HCT116 (cell line): ENCODE data around the gene TMCC3. TPM values are rescaled to one million over a fixed set of nuclear protein-coding genes. Genes with fewer than 3 reads are reported as not detected.

Experiments used
- ATAC-seq: fragments of 200-7000 bp; cut with Tn5 transposase; 2 replicates; pipeline ENCODE4 v1.9.1; 2020; ENCODE audit warnings: mild to moderate bottlenecking, moderate library complexity
- BruUV-seq: library from RNA; stranded (reverse); fragments of 400-500 nt; replicated peaks from 2 replicates; lab custom pipeline; 2021; lab: Mats Ljungman, UMichigan
- CTCF ChIA-PET: fragments of 300-600 bp; sonication (Branson Sonifier 250); formaldehyde crosslinking; loops from one replicate; lab custom pipeline; 2021; ENCODE audit warnings: antibody characterized with exemption; lab: Charles Lee
- POLR2A ChIA-PET: fragments of 300-600, 350-600 bp; sonication (Branson Sonifier 250); formaldehyde crosslinking; loops from one replicate; lab custom pipeline; 2021; ENCODE audit warnings: antibody characterized with exemption; lab: Charles Lee
- RAD21 ChIA-PET, 2 experiments: fragments of 300-600 bp; sonication (Branson Sonifier 250); formaldehyde crosslinking; loops; one replicate each; lab custom pipeline; 2023; ENCODE audit warnings: low total read pairs in 2 of 2; ENCODE audit not compliant: uncharacterized antibody in 2 of 2, unreplicated experiment in 2 of 2, low non-redundant PET in 1 of 2; lab: Charles Lee
- DNase-seq: peaks from one replicate; pipeline ENCODE4 v3.0.0-alpha.2; 2010; ENCODE audit warnings: low read depth, low spot score
- H2AFZ ChIP-seq: fragments of 200-600 bp; shearing (Covaris generic), sonication (generic); 2 replicates; pipeline ENCODE4 v1.6.1; 2017; ENCODE audit warnings: low read depth, mixed run types, mixed read lengths, antibody characterized with exemption, low read length; ENCODE audit not compliant: poor library complexity, severe bottlenecking
- H3K27ac ChIP-seq: 2 replicates; pipeline ENCODE4 v1.5.1; 2012; ENCODE audit warnings: low read depth, low read length
- H3K27me3 ChIP-seq: fragments of 200-600 bp; sonication (generic); 2 replicates; pipeline ENCODE4 v1.6.1; 2016; ENCODE audit warnings: mixed run types, low read length, mixed read lengths; ENCODE audit not compliant: insufficient read depth
- H3K36me3 ChIP-seq, 2 experiments: fragments of 200-500 bp in 1 of 2; fragments of 200-600 bp in 1 of 2; sonication (Bioruptor generic) in 1 of 2; sonication (generic) in 1 of 2; 2 replicates each; pipeline versions ENCODE4 v1.5.1 to v1.6.1; 2014 to 2016; ENCODE audit warnings: low read length in 2 of 2, inconsistent platforms in 1 of 2, mixed read lengths in 1 of 2, mixed run types in 1 of 2; ENCODE audit not compliant: insufficient read depth in 2 of 2, control insufficient read depth in 1 of 2
- H3K4me1 ChIP-seq, 2 experiments: fragments of 200-600 bp in 1 of 2; sonication (generic) in 1 of 2; 2 replicates each; pipeline versions ENCODE4 v1.5.1 to v1.6.1; 2012 to 2017; ENCODE audit warnings: low read length in 2 of 2, inconsistent platforms in 1 of 2, mild to moderate bottlenecking in 1 of 2, mixed read lengths in 1 of 2, mixed run types in 1 of 2, moderate library complexity in 1 of 2; ENCODE audit not compliant: insufficient read depth in 2 of 2, control insufficient read depth in 1 of 2
- H3K4me2 ChIP-seq: fragments of 200-600 bp; sonication (generic); 2 replicates; pipeline ENCODE4 v1.6.1; 2017; ENCODE audit warnings: mixed run types, low read length, mixed read lengths
- H3K4me3 ChIP-seq, 2 experiments: fragments of 200-600 bp in 1 of 2; sonication (generic) in 1 of 2; replicated peaks in 1 of 2; 2 replicates each; pipeline ENCODE4 v1.5.1; 2011 to 2016; ENCODE audit warnings: low read length in 2 of 2, control low read depth in 1 of 2, low read depth in 1 of 2, mild to moderate bottlenecking in 1 of 2, mixed read lengths in 1 of 2, mixed run types in 1 of 2
- H3K79me2 ChIP-seq: fragments of 200-600 bp; sonication (generic); 2 replicates; pipeline ENCODE4 v1.6.1; 2017; ENCODE audit warnings: mild to moderate bottlenecking, mixed run types, low read length, moderate library complexity, mixed read lengths; ENCODE audit not compliant: insufficient read depth
- H3K9ac ChIP-seq: fragments of 200-600 bp; sonication (generic); 2 replicates; pipeline ENCODE4 v1.6.1; 2016; ENCODE audit warnings: low read length, mixed read lengths
- H3K9me2 ChIP-seq: fragments of 200-600 bp; sonication (generic), shearing (Covaris generic); 2 replicates; pipeline ENCODE4 v1.6.1; 2017; ENCODE audit warnings: mixed run types, mild to moderate bottlenecking, moderate library complexity; ENCODE audit not compliant: insufficient read depth
- H3K9me3 ChIP-seq, 2 experiments: fragments of 200-500 bp in 1 of 2; fragments of 200-600 bp in 1 of 2; sonication (Bioruptor generic) in 1 of 2; sonication (generic) in 1 of 2; 2 replicates each; pipeline ENCODE4 v1.6.1; 2014 to 2017; ENCODE audit warnings: low read length in 2 of 2, mixed read lengths in 2 of 2, inconsistent platforms in 1 of 2, low read depth in 1 of 2, mild to moderate bottlenecking in 1 of 2, mixed run types in 1 of 2, moderate library complexity in 1 of 2; ENCODE audit not compliant: control insufficient read depth in 1 of 2, insufficient read depth in 1 of 2
- H4K20me1 ChIP-seq: fragments of 200-600 bp; sonication (generic), shearing (Covaris generic); 2 replicates; pipeline ENCODE4 v1.6.1; 2017; ENCODE audit warnings: mixed run types, mild to moderate bottlenecking, moderate library complexity; ENCODE audit not compliant: insufficient read depth
- ATF3 ChIP-seq: IDR thresholded peaks from 2 replicates; pipeline ENCODE4 v1.6.1; 2012
- CBX3 ChIP-seq: IDR thresholded peaks from 2 replicates; pipeline ENCODE4 v1.6.1; 2012; ENCODE audit warnings: low read depth
- EGR1 ChIP-seq: IDR thresholded peaks from 2 replicates; pipeline ENCODE4 v1.6.1; 2012; ENCODE audit warnings: low read depth
- ELF1 ChIP-seq: IDR thresholded peaks from 2 replicates; pipeline ENCODE4 v1.6.1; 2012; ENCODE audit warnings: low read depth, borderline replicate concordance
- EZH2 ChIP-seq: fragments of 200-600 bp; sonication (generic); IDR thresholded peaks from 2 replicates; pipeline ENCODE4 v1.6.1; 2017; ENCODE audit warnings: antibody characterized with exemption, mixed run types
- EZH2phosphoT487 ChIP-seq: fragments of 200-600 bp; IDR thresholded peaks from 2 replicates; pipeline ENCODE4 v1.6.1; 2018; ENCODE audit warnings: antibody characterized with exemption, borderline replicate concordance
- FOSL1 ChIP-seq: IDR thresholded peaks from 2 replicates; pipeline ENCODE4 v1.6.1; 2012; ENCODE audit warnings: low read depth
- POLR2A ChIP-seq: IDR thresholded peaks from 2 replicates; pipeline ENCODE4 v1.7.0; 2011; ENCODE audit warnings: borderline replicate concordance; ENCODE audit not compliant: insufficient read depth, insufficient read length; ENCODE audit errors: extremely low read depth
- POLR2AphosphoS5 ChIP-seq: IDR thresholded peaks from 2 replicates; pipeline ENCODE4 v1.6.1; 2011; ENCODE audit warnings: mild to moderate bottlenecking, low read depth, low read length, moderate library complexity
- RAD21 ChIP-seq: IDR thresholded peaks from 2 replicates; pipeline ENCODE4 v1.6.1; 2012; ENCODE audit warnings: low read depth, mild to moderate bottlenecking
- REST ChIP-seq: IDR thresholded peaks from 2 replicates; pipeline ENCODE4 v1.6.1; 2012; ENCODE audit warnings: low read depth
- SIN3A ChIP-seq: IDR thresholded peaks from 2 replicates; pipeline ENCODE4 v1.6.1; 2012; ENCODE audit warnings: low read depth
- SP1 ChIP-seq: IDR thresholded peaks from 2 replicates; pipeline ENCODE4 v1.6.1; 2012; ENCODE audit warnings: low read depth
- SRF ChIP-seq: IDR thresholded peaks from 2 replicates; pipeline ENCODE4 v1.6.1; 2012; ENCODE audit warnings: low read depth
- TCF7L2 ChIP-seq: IDR thresholded peaks from 2 replicates; pipeline ENCODE4 v1.7.0; 2011; ENCODE audit warnings: borderline replicate concordance, inconsistent platforms; ENCODE audit not compliant: insufficient read depth, insufficient read length; ENCODE audit errors: extremely low read depth
- YY1 ChIP-seq: IDR thresholded peaks from 2 replicates; pipeline ENCODE4 v1.6.1; 2011; ENCODE audit warnings: low read length, low read depth, moderate library complexity, mild to moderate bottlenecking; ENCODE audit not compliant: insufficient replicate concordance; ENCODE audit errors: extremely low read depth
- ZNF274 ChIP-seq: fragments of 200-500 bp; sonication (Bioruptor generic); IDR thresholded peaks from 2 replicates; pipeline ENCODE4 v1.6.1; 2014; ENCODE audit warnings: mild to moderate bottlenecking, low read depth, low read length, inconsistent platforms
- intact Hi-C: fragments of 100-400 bp; cut with micrococcal nuclease; formaldehyde crosslinking; loops from 2 replicates; pipeline ENCODE4 v1.10.0; 2022
- total RNA-seq: library from RNA; stranded (reverse); gene quantifications from one replicate; pipeline ENCODE4 v1.2.1, GENCODE V29; 2021; ENCODE audit not compliant: unreplicated experiment
- TF ChIP-seq, protein P1 (sequence below): IDR thresholded peaks from 2 replicates; pipeline ENCODE4 v1.6.1; 2012

TMCC3 gene
- total RNA-seq, 1 experiment from 2014 or later: 4.5 TPM

DNA sequence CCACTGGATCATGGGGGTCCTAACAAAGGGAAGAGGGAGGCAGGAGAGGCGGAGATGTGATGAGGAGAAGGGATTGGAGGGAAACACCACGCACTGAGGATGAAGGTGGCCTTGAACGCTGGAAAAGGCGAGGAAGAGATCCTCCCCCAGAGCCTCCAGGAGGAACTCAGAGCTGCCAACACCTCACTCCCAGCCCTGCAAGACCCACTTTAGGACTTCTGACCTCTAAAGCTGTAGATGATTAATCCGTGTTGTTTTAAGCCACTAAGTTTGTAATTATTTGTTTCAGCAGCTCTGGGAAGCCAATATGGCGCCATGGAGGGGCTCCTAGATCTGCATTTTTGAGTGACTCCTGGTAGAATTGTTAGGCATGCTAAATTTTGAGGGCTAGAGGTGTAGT, 116.1 kb downstream of the TMCC3 start:
- no peaks in the 10 kb centered on the region for H3K79me2 ChIP-seq
- ATAC-seq: no peak
- no peak overlapping the region for H3K9ac ChIP-seq
- intact Hi-C loops: loop anchor here (5.0 to 10.0 kb wide), 2 partner anchors 207 to 1029 kb away; no protein-coding TSS in a partner anchor
- no peak overlapping the region for H3K4me3 ChIP-seq
- no peaks in the 10 kb centered on the region for H3K27me3 ChIP-seq
- H3K36me3 ChIP-seq: no peaks in the 10 kb centered on the region
- H3K27ac ChIP-seq: no peak overlapping the region
- no peaks in the 10 kb centered on the region for H3K9me2 ChIP-seq
- H4K20me1 ChIP-seq: no peaks in the 10 kb centered on the region
- H3K9me3 ChIP-seq: no peaks in the 10 kb centered on the region
- no peak overlapping the region for H2AFZ ChIP-seq
- ChIA-PET CTCF (interaction anchor here (0.5 to 1.2 kb wide), 5 partner anchors 8 to 400 kb away, joined by 3 to 8 read pairs (median 3); no protein-coding TSS in a partner anchor), POLR2A (no interaction called here), RAD21 (interaction anchor here (0.7 to 0.9 kb wide), 2 partner anchors 399 to 400 kb away, joined by 3 read pairs; no protein-coding TSS in a partner anchor)
- H3K4me2 ChIP-seq: no peak overlapping the region
- no peak for TF ChIP-seq REST
- no peak for TF ChIP-seq SRF
- no peak for TF ChIP-seq ELF1
- TF ChIP-seq SP1: no peak
- TF ChIP-seq SIN3A: no peak
- TF ChIP-seq, protein P1, sequence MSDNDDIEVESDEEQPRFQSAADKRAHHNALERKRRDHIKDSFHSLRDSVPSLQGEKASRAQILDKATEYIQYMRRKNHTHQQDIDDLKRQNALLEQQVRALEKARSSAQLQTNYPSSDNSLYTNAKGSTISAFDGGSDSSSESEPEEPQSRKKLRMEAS: no peak
- no peak for TF ChIP-seq POLR2A
- no peak for TF ChIP-seq RAD21
- TF ChIP-seq YY1: no peak
- no peak for TF ChIP-seq CBX3
- no peak for TF ChIP-seq ATF3
- TF ChIP-seq EZH2: no peak
- no peak for TF ChIP-seq FOSL1
- TF ChIP-seq EZH2phosphoT487: no peak
- TF ChIP-seq ZNF274: no peak
- TF ChIP-seq TCF7L2: no peak
- TF ChIP-seq EGR1: no peak
- TF ChIP-seq POLR2AphosphoS5: no peak
- DNase-seq: no peak
- H3K4me1 ChIP-seq: peaks cover 0 to 3% of the 10 kb centered on the region in 2 experiments; a peak in 1 of 4 replicates
- no TSS peak for BruUV-seq
